GM12878 (cell line): ENCODE data around the gene SPRING1. TPM values are rescaled to one million over a fixed set of nuclear protein-coding genes. Genes with fewer than 3 reads are reported as not detected.

Experiments
- ATAC-seq: fragments of 200-7000 bp; cut with Tn5 transposase; 3 replicates; pipeline ENCODE4 v1.9.1; 2020; ENCODE audit warnings: mild to moderate bottlenecking, moderate library complexity
- BruUV-seq: library from RNA; stranded (reverse); fragments of 400-500 nt; replicated peaks from 2 replicates; lab custom pipeline; 2021; lab: Mats Ljungman, UMichigan
- CTCF ChIA-PET: fragments of 300-600 bp; sonication (Branson Sonifier 250); formaldehyde crosslinking; extraction: SDS; loops from one replicate; lab custom pipeline; 2021; ENCODE audit warnings: inconsistent platforms; lab: Yijun Ruan, JAX
- POLR2A ChIA-PET: fragments of 350-600 bp; formaldehyde crosslinking; extraction: SDS; loops from one replicate; lab custom pipeline; 2021; ENCODE audit warnings: inconsistent platforms; lab: Charles Lee
- RAD21 ChIA-PET: fragments of 300-600 bp; sonication (Branson Sonifier 250); formaldehyde crosslinking; loops from one replicate; lab custom pipeline; 2023; ENCODE audit warnings: antibody characterized with exemption; ENCODE audit not compliant: unreplicated experiment; lab: Charles Lee
- SMC1A ChIA-PET: fragments of 300-600 bp; sonication (Branson Sonifier 250); formaldehyde crosslinking; loops from one replicate; lab custom pipeline; 2023; ENCODE audit not compliant: unreplicated experiment, uncharacterized antibody; lab: Charles Lee
- DNase-seq: peaks from one replicate; pipeline ENCODE4 v3.0.0-alpha.2; 2011; ENCODE audit warnings: low read depth, low spot score
- FAIRE-seq: peaks from 3 replicates; lab custom pipeline; 2011; peaks lifted over from hg19 to GRCh38; lab: Jason Lieb, UNC
- H2AFZ ChIP-seq: 2 replicates; pipeline ENCODE4 v1.6.0; 2011; ENCODE audit warnings: low read depth, low read length, control low read depth; ENCODE audit not compliant: control insufficient read depth
- H3K27ac ChIP-seq: 2 replicates; pipeline ENCODE4 v1.5.1; 2011; ENCODE audit warnings: control low read depth; ENCODE audit not compliant: control insufficient read depth, insufficient read depth
- H3K27me3 ChIP-seq, 2 experiments: replicated peaks in 1 of 2; 2 replicates each; pipeline versions ENCODE4 v1.6.0 to v1.6.1; 2011; ENCODE audit warnings: low read length in 1 of 2; ENCODE audit not compliant: control insufficient read depth in 2 of 2, insufficient read depth in 2 of 2
- H3K36me3 ChIP-seq, 2 experiments: 2 replicates each; pipeline ENCODE4 v1.5.1; 2011; ENCODE audit warnings: low read length in 1 of 2; ENCODE audit not compliant: control insufficient read depth in 2 of 2, insufficient read depth in 2 of 2
- H3K4me1 ChIP-seq: 2 replicates; pipeline ENCODE4 v1.6.1; 2011; ENCODE audit warnings: mild to moderate bottlenecking, low read length, moderate library complexity, mixed read lengths; ENCODE audit not compliant: control insufficient read depth, insufficient read depth
- H3K4me2 ChIP-seq: 2 replicates; pipeline ENCODE4 v1.6.0; 2011; ENCODE audit warnings: control low read depth; ENCODE audit not compliant: control insufficient read depth, insufficient read depth
- H3K4me3 ChIP-seq: fragments of 200-600 bp; sonication (generic); 2 replicates; pipeline ENCODE4 v1.5.1; 2016
- H3K79me2 ChIP-seq: 2 replicates; pipeline ENCODE4 v1.6.0; 2011; ENCODE audit warnings: low read length; ENCODE audit not compliant: control insufficient read depth, insufficient read depth
- H3K9ac ChIP-seq: 2 replicates; pipeline ENCODE4 v1.8.0; 2011; ENCODE audit warnings: low read length, control low read depth, mixed read lengths; ENCODE audit not compliant: control insufficient read depth, insufficient read depth
- H3K9me3 ChIP-seq: replicated peaks from 3 replicates; pipeline ENCODE4 v1.5.1; 2011; ENCODE audit warnings: mild to moderate bottlenecking, low read length; ENCODE audit not compliant: control insufficient read depth, insufficient read depth
- H4K20me1 ChIP-seq: 2 replicates; pipeline ENCODE4 v1.6.0; 2011; ENCODE audit not compliant: control insufficient read depth, insufficient read depth
- ASH2L ChIP-seq: fragments of 300-600, 200-600 bp; sonication (generic); IDR thresholded peaks from 2 replicates; pipeline ENCODE4 v1.6.1; 2017; ENCODE audit warnings: low read depth, mild to moderate bottlenecking, borderline replicate concordance
- NBN ChIP-seq: fragments of 450-650 bp; IDR thresholded peaks from 2 replicates; pipeline ENCODE4 v1.6.1; 2016
- NR2C1 ChIP-seq: fragments of 450-650 bp; IDR thresholded peaks from 2 replicates; pipeline ENCODE4 v1.6.1; 2017; ENCODE audit warnings: antibody characterized with exemption, mild to moderate bottlenecking, moderate library complexity
- PAX8 ChIP-seq: fragments of 450-650 bp; IDR thresholded peaks from 2 replicates; pipeline ENCODE4 v1.6.1; 2017; ENCODE audit warnings: mild to moderate bottlenecking, moderate library complexity
- RUNX3 ChIP-seq: IDR thresholded peaks from 2 replicates; pipeline ENCODE4 v1.6.1; 2012; ENCODE audit warnings: low read length, inconsistent platforms
- SUPT20H ChIP-seq: IDR thresholded peaks from 2 replicates; pipeline ENCODE4 v1.6.1; 2011; ENCODE audit warnings: low read depth, mild to moderate bottlenecking, low read length, moderate library complexity, borderline replicate concordance; ENCODE audit not compliant: control insufficient read depth
- TBL1XR1 ChIP-seq: IDR thresholded peaks from 2 replicates; pipeline ENCODE4 v1.6.1; 2012; ENCODE audit warnings: low read depth, low read length, improper control_type of control experiment
- WGBS: methylation state at CpG from one replicate; pipeline ENCODE4 v1.1.6; 2016; ENCODE audit warnings: low lambda C conversion rate; ENCODE audit not compliant: insufficient replicate concordance, insufficient coverage; ENCODE audit errors: missing lambda C conversion rate; 5-methylcytosine and 5-hydroxymethylcytosine counted together
- in situ Hi-C: fragments of 300-500 bp; cut with MboI; formaldehyde crosslinking; loops from 9 replicates; pipeline ENCODE4 v1.14.3; 2018; ENCODE audit warnings: mixed read lengths
- intact Hi-C: fragments of 100-400 bp; cut with micrococcal nuclease; formaldehyde crosslinking; loops from one replicate; pipeline ENCODE4 v1.14.2; 2022; ENCODE audit not compliant: unreplicated experiment
- polyA plus RNA-seq, 11 experiments: library from polyadenylated mRNA; depleted of rRNA in 4 of 11; unstranded in 6 of 11; stranded (reverse) in 5 of 11; fragments of >200 nt; fragmentation: Nextera tagmentation in 4 of 11; fragmentation: Illumina TruSeq in 1 of 11; extraction: Ambion mirVana in 4 of 11; extraction: Trizol in 1 of 11; gene quantifications; 1 replicate in 1 of 11; 2 replicates in 10 of 11; pipeline versions ENCODE4 v1.2.1 to v1.2.3, GENCODE V29; 2011 to 2016; ENCODE audit warnings: inconsistent platforms in 2 of 11, missing spikeins in 2 of 11, low read depth in 1 of 11
- total RNA-seq, 4 experiments: library from RNA; depleted of rRNA in 3 of 4; stranded (reverse); fragments of >200 nt in 3 of 4; fragmentation: Illumina TruSeq in 1 of 4; extraction: Trizol in 1 of 4; gene quantifications; 2 replicates each; pipeline versions ENCODE4 v1.2.1 to v1.2.3, GENCODE V29; 2013 to 2021
- TF ChIP-seq, protein P1 (sequence below): IDR thresholded peaks from 2 replicates; pipeline ENCODE4 v1.6.1; 2012; ENCODE audit warnings: low read depth, low read length, improper control_type of control experiment
- TF ChIP-seq, protein P2 (sequence below): IDR thresholded peaks from 2 replicates; pipeline ENCODE4 v1.6.1; 2011; ENCODE audit warnings: borderline replicate concordance, low read depth, mild to moderate bottlenecking, moderate library complexity, mixed read lengths, low read length; ENCODE audit not compliant: insufficient read depth; ENCODE audit errors: extremely low read length
- TF ChIP-seq, protein P3 (sequence below): fragments of 150-350 bp; IDR thresholded peaks from 2 replicates; pipeline ENCODE4 v1.6.1; 2016; ENCODE audit warnings: low read depth, low read length
- TF ChIP-seq, protein P4 (sequence below): fragments of 450-650 bp; IDR thresholded peaks from 2 replicates; pipeline ENCODE4 v1.6.1; 2017; ENCODE audit warnings: mild to moderate bottlenecking, moderate library complexity

The SPRING1 gene
- total and polyA plus RNA-seq, 10 of the 15 experiments (the other 5 are each of a cell fraction or from before 2014, with no cell fraction given) = 2.5 to 25.7 (median 14.3) TPM

DNA sequence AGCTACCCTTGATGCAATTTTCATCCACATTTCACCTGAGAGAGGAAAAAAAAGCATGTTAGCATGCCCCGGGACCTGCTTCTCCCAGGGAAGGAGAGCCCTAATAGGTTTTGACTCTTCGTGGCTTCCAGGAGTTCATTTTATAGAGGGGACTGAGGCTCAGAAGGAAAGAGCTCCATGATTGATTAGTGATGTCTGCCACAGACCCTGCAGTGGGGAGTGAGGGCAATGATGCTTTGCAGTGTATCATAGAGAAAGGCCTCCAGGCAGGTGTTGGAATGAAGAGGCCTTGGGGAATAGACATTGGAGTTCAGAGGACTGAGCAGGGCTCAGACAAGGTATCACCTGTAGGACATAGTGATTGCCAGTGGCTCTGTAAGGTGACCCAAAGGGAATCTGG is 41.7 kb upstream of the SPRING1 start (continued):
- TF ChIP-seq, protein P1, sequence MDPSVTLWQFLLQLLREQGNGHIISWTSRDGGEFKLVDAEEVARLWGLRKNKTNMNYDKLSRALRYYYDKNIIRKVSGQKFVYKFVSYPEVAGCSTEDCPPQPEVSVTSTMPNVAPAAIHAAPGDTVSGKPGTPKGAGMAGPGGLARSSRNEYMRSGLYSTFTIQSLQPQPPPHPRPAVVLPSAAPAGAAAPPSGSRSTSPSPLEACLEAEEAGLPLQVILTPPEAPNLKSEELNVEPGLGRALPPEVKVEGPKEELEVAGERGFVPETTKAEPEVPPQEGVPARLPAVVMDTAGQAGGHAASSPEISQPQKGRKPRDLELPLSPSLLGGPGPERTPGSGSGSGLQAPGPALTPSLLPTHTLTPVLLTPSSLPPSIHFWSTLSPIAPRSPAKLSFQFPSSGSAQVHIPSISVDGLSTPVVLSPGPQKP = no peak
- TF ChIP-seq, protein P2, sequence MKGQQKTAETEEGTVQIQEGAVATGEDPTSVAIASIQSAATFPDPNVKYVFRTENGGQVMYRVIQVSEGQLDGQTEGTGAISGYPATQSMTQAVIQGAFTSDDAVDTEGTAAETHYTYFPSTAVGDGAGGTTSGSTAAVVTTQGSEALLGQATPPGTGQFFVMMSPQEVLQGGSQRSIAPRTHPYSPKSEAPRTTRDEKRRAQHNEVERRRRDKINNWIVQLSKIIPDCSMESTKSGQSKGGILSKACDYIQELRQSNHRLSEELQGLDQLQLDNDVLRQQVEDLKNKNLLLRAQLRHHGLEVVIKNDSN = no peak
- TF ChIP-seq, protein P3, sequence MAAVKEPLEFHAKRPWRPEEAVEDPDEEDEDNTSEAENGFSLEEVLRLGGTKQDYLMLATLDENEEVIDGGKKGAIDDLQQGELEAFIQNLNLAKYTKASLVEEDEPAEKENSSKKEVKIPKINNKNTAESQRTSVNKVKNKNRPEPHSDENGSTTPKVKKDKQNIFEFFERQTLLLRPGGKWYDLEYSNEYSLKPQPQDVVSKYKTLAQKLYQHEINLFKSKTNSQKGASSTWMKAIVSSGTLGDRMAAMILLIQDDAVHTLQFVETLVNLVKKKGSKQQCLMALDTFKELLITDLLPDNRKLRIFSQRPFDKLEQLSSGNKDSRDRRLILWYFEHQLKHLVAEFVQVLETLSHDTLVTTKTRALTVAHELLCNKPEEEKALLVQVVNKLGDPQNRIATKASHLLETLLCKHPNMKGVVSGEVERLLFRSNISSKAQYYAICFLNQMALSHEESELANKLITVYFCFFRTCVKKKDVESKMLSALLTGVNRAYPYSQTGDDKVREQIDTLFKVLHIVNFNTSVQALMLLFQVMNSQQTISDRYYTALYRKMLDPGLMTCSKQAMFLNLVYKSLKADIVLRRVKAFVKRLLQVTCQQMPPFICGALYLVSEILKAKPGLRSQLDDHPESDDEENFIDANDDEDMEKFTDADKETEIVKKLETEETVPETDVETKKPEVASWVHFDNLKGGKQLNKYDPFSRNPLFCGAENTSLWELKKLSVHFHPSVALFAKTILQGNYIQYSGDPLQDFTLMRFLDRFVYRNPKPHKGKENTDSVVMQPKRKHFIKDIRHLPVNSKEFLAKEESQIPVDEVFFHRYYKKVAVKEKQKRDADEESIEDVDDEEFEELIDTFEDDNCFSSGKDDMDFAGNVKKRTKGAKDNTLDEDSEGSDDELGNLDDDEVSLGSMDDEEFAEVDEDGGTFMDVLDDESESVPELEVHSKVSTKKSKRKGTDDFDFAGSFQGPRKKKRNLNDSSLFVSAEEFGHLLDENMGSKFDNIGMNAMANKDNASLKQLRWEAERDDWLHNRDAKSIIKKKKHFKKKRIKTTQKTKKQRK = no peak
- TF ChIP-seq ASH2L = no peak

DNA sequence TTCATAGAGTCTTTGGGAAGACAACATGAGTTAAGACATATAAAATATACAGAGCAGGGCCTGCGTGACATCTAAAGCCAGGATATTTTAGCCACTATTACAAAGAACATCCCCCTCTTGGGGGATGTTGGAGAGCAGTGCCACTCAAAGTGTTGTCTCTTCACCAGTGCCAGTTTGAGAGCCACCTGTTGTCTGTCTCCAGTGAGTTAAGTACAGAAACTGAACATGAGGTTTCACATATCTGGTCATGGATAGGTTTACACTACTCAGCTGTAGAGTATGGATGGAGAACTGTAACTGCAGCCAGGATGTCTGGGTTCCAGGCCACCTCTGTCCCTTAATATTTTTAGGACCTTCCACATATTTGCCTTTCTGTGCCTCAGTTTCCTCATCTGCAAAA is 39.4 kb upstream of the SPRING1 start:
- BruUV-seq = no TSS peak
- no peak for FAIRE-seq
- Histone ChIP-seq H3K9ac (no peak overlapping the region), H3K4me3 (no peak overlapping the region), H3K9me3 (no peaks in the 10 kb centered on the region), H3K27ac (no peak overlapping the region), H3K4me2 (no peak overlapping the region), H4K20me1 (no peaks in the 10 kb centered on the region), H3K79me2 (no peaks in the 10 kb centered on the region), H3K36me3 (peaks cover 0 to 2% of the 10 kb centered on the region in 2 experiments; a peak in 2 of 4 replicates)
- in situ Hi-C loops = no loop called here
- ChIA-PET RAD21 (no interaction called here), SMC1A (no interaction called here)
- ATAC-seq = no peak
- TF ChIP-seq SUPT20H (no peak), NR2C1 (no peak), RUNX3 (no peak), PAX8 (no peak), TBL1XR1 (no peak), NBN (no peak)
- TF ChIP-seq, protein P4, sequence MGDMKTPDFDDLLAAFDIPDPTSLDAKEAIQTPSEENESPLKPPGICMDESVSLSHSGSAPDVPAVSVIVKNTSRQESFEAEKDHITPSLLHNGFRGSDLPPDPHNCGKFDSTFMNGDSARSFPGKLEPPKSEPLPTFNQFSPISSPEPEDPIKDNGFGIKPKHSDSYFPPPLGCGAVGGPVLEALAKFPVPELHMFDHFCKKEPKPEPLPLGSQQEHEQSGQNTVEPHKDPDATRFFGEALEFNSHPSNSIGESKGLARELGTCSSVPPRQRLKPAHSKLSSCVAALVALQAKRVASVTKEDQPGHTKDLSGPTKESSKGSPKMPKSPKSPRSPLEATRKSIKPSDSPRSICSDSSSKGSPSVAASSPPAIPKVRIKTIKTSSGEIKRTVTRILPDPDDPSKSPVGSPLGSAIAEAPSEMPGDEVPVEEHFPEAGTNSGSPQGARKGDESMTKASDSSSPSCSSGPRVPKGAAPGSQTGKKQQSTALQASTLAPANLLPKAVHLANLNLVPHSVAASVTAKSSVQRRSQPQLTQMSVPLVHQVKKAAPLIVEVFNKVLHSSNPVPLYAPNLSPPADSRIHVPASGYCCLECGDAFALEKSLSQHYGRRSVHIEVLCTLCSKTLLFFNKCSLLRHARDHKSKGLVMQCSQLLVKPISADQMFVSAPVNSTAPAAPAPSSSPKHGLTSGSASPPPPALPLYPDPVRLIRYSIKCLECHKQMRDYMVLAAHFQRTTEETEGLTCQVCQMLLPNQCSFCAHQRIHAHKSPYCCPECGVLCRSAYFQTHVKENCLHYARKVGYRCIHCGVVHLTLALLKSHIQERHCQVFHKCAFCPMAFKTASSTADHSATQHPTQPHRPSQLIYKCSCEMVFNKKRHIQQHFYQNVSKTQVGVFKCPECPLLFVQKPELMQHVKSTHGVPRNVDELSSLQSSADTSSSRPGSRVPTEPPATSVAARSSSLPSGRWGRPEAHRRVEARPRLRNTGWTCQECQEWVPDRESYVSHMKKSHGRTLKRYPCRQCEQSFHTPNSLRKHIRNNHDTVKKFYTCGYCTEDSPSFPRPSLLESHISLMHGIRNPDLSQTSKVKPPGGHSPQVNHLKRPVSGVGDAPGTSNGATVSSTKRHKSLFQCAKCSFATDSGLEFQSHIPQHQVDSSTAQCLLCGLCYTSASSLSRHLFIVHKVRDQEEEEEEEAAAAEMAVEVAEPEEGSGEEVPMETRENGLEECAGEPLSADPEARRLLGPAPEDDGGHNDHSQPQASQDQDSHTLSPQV = no peak
- TF ChIP-seq, all 136 proteins: peak for 0
- ChIA-PET CTCF (no interaction called here), POLR2A (no interaction called here)
- intact Hi-C loops = no loop called here
- no peak for DNase-seq
- Histone ChIP-seq H3K27me3 (no peaks in the 10 kb centered on the region), H3K4me1 (no peaks in the 10 kb centered on the region), H2AFZ (no peak overlapping the region)
- WGBS = 100% methylated on average over 1 of the region's 1 CpG
